NCI-H524 treated with DMSO at 0.1 percent for 48 hours (cell line): Measurements from ENCODE around the gene PLCG2.
"Not testable (repeated sequence)": the region's sequence is repeated elsewhere in the genome, so short reads cannot be mapped to it uniquely, and the experiment has no call there.

ENCODE experiments used
- DNase-seq: peaks from one replicate; lab custom pipeline; 2025; lab: John Stamatoyannopoulos, UW

The PLCG2 gene

GRCh38 chr16:81790277-81790676 is 11.2 kb downstream of the PLCG2 start:
- DNase-seq, result no peak

GRCh38 chr16:81790830-81791435 is 11.8 kb downstream of the PLCG2 start:
- DNase-seq, result no peak

GRCh38 chr16:81792828-81793227 is 13.7 kb downstream of the PLCG2 start:
- no peak for DNase-seq

- DNase-seq, result no peak
These were observed 16.1 kb downstream of the PLCG2 start for GRCh38 chr16:81795193-81795592.

- DNase-seq, result no peak
These were observed 16.9 kb downstream of the PLCG2 start for GRCh38 chr16:81796035-81796434.

GRCh38 chr16:81796583-81797346 is 17.7 kb downstream of the PLCG2 start:
- DNase-seq, result no peak

GRCh38 chr16:81797443-81797842 is 18.4 kb downstream of the PLCG2 start:
- no peak for DNase-seq

- DNase-seq, result no peak
These were observed 19.4 kb downstream of the PLCG2 start for GRCh38 chr16:81798311-81799137.

GRCh38 chr16:81799138-81799504 is 20.0 kb downstream of the PLCG2 start:
- DNase-seq, result no peak

GRCh38 chr16:81801724-81802123 is 22.6 kb downstream of the PLCG2 start:
- DNase-seq, result not testable (repeated sequence)

GRCh38 chr16:81803332-81803731 is 24.2 kb downstream of the PLCG2 start:
- no peak for DNase-seq

- no peak for DNase-seq
These were observed 25.1 kb downstream of the PLCG2 start for GRCh38 chr16:81804134-81804610.

GRCh38 chr16:81806696-81807095 is 27.6 kb downstream of the PLCG2 start:
- DNase-seq, result no peak

- DNase-seq, result no peak
These were observed 28.8 kb downstream of the PLCG2 start for GRCh38 chr16:81807767-81808358.

- no peak for DNase-seq
These were observed 29.9 kb downstream of the PLCG2 start for GRCh38 chr16:81808933-81809480.

GRCh38 chr16:81809567-81809966 is 30.5 kb downstream of the PLCG2 start:
- DNase-seq, result no peak

- DNase-seq, result no peak
These were observed 31.3 kb downstream of the PLCG2 start for GRCh38 chr16:81810361-81810760.

- DNase-seq, result no peak
These were observed 31.9 kb downstream of the PLCG2 start for GRCh38 chr16:81810894-81811538.

GRCh38 chr16:81813648-81814047 is 34.6 kb downstream of the PLCG2 start:
- DNase-seq, result no peak

GRCh38 chr16:81814751-81815428 is 35.8 kb downstream of the PLCG2 start:
- DNase-seq, result no peak

- no peak for DNase-seq
These were observed 36.3 kb downstream of the PLCG2 start for GRCh38 chr16:81815429-81815766.
